Caco-2 (cell line): ENCODE results near the gene LARP4. TPM values are rescaled to one million over a fixed set of nuclear protein-coding genes. Genes with fewer than 3 reads are reported as not detected.

Experiments
- BruUV-seq: library from RNA; stranded (reverse); fragments of 400-500 nt; replicated peaks from 2 replicates; lab custom pipeline; 2021; lab: Mats Ljungman, UMichigan
- CTCF ChIA-PET: fragments of 300-600 bp; sonication (Branson Sonifier 250); formaldehyde crosslinking; loops from one replicate; lab custom pipeline; 2022; ENCODE audit warnings: antibody characterized with exemption; lab: Charles Lee
- POLR2A ChIA-PET: fragments of 300-600 bp; sonication (Branson Sonifier 250); formaldehyde crosslinking; loops from one replicate; lab custom pipeline; 2022; ENCODE audit warnings: antibody characterized with exemption; lab: Charles Lee
- DNase-seq, 2 experiments: peaks; one replicate each; pipeline versions ENCODE4 v3.0.0 to v3.0.0-alpha.2; 2020 to 2022
- H3K27me3 ChIP-seq: replicated peaks from 2 replicates; pipeline ENCODE4 v1.6.0; 2011; ENCODE audit warnings: low read length; ENCODE audit not compliant: control insufficient read depth, insufficient read depth
- H3K36me3 ChIP-seq: 2 replicates; pipeline ENCODE4 v1.5.1; 2011; ENCODE audit warnings: low read length; ENCODE audit not compliant: control insufficient read depth, insufficient read depth
- H3K4me1 ChIP-seq: fragments of 250-450 bp; sonication (Bioruptor Pico); 2 replicates; pipeline ENCODE4 v1.5.1; 2020; ENCODE audit warnings: mild to moderate bottlenecking
- H3K4me3 ChIP-seq: 2 replicates; pipeline ENCODE4 v1.5.1; 2011; ENCODE audit warnings: low read depth, mild to moderate bottlenecking, control low read depth, low read length
- H3K9me3 ChIP-seq: fragments of 250-450 bp; sonication (Bioruptor Pico); 2 replicates; pipeline ENCODE4 v1.5.1; 2020; ENCODE audit warnings: mild to moderate bottlenecking, moderate library complexity
- H3K27ac Mint-ChIP-seq: one replicate; pipeline ENCODE4 v1.8.0; 2022; ENCODE audit warnings: mixed read lengths; ENCODE audit not compliant: unreplicated experiment
- H3K27me3 Mint-ChIP-seq: one replicate; pipeline ENCODE4 v1.8.0; 2022; ENCODE audit warnings: mixed read lengths; ENCODE audit not compliant: insufficient read depth, unreplicated experiment
- H3K36me3 Mint-ChIP-seq: one replicate; pipeline ENCODE4 v1.8.0; 2022; ENCODE audit warnings: mild to moderate bottlenecking, mixed read lengths; ENCODE audit not compliant: insufficient read depth, unreplicated experiment
- H3K4me1 Mint-ChIP-seq: one replicate; pipeline ENCODE4 v1.8.0; 2022; ENCODE audit warnings: low read depth, mixed read lengths; ENCODE audit not compliant: unreplicated experiment
- H3K4me3 Mint-ChIP-seq: one replicate; pipeline ENCODE4 v1.8.0; 2022; ENCODE audit warnings: mild to moderate bottlenecking, moderate library complexity, mixed read lengths; ENCODE audit not compliant: unreplicated experiment
- H3K9me3 Mint-ChIP-seq: one replicate; pipeline ENCODE4 v1.8.0; 2022; ENCODE audit warnings: mixed read lengths; ENCODE audit not compliant: unreplicated experiment
- intact Hi-C: fragments of 100-400 bp; cut with micrococcal nuclease; formaldehyde crosslinking; loops from one replicate; pipeline ENCODE4 v1.10.0; 2022; ENCODE audit not compliant: unreplicated experiment
- total RNA-seq: library from RNA; stranded (reverse); gene quantifications from 2 replicates; pipeline ENCODE4 v1.2.3, GENCODE V29; 2022
- TF ChIP-seq, protein P1 (sequence below), 2 experiments: fragments of 200-600 bp in 1 of 2; IDR thresholded peaks; 1 replicate in 1 of 2; 2 replicates in 1 of 2; pipeline versions ENCODE4 v1.5.1 to v1.8.0; 2011 to 2022; ENCODE audit warnings: antibody characterized with exemption in 1 of 2, control low read depth in 1 of 2, inconsistent platforms in 1 of 2, low read depth in 1 of 2, low read length in 1 of 2, mild to moderate bottlenecking in 1 of 2, moderate library complexity in 1 of 2; ENCODE audit not compliant: insufficient read depth in 1 of 2, severe bottlenecking in 1 of 2, unreplicated experiment in 1 of 2

LARP4 gene
- total RNA-seq, 1 experiment from 2014 or later: 115 TPM

DNA sequence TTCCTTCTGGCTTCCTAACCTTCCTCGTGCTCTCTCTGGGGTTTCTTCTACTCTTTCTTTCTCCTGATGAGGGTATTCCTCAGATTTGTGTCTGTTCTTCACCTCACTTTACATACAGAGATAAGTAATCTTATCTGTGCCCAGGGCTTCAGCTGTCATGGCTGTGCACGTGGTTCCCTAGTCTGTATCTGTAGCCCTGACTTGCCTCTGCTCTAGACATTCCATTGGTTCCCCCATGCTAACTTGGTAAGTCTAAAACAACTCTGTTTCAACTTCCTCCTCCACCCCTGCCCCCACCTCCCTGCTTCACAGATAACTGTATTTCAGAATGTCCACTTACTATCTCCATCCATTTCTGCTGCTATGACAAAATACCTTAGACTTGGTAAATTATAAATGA lies 114.9 kb downstream of the LARP4 start:
- ChIA-PET CTCF (interaction anchor here (0.7 kb wide), 2 partner anchors 8 to 9 kb away, joined by 3 to 5 read pairs; no protein-coding TSS in a partner anchor), POLR2A (no interaction called here)
- intact Hi-C loops: no loop called here
- Mint-ChIP-seq H3K27ac (peak overlapping the region; percentile 10), H3K4me1 (peaks cover 20% of the 10 kb centered on the region), H3K9me3 (no peaks in the 10 kb centered on the region), H3K27me3 (no peaks in the 10 kb centered on the region), H3K36me3 (no peaks in the 10 kb centered on the region), H3K4me3 (no peak overlapping the region)
- Histone ChIP-seq H3K9me3 (no peaks in the 10 kb centered on the region), H3K4me1 (peaks cover 28% of the 10 kb centered on the region), H3K4me3 (no peak overlapping the region), H3K27me3 (no peaks in the 10 kb centered on the region), H3K36me3 (no peaks in the 10 kb centered on the region; the same call in none of the 2 replicates)
- TF ChIP-seq, protein P1, sequence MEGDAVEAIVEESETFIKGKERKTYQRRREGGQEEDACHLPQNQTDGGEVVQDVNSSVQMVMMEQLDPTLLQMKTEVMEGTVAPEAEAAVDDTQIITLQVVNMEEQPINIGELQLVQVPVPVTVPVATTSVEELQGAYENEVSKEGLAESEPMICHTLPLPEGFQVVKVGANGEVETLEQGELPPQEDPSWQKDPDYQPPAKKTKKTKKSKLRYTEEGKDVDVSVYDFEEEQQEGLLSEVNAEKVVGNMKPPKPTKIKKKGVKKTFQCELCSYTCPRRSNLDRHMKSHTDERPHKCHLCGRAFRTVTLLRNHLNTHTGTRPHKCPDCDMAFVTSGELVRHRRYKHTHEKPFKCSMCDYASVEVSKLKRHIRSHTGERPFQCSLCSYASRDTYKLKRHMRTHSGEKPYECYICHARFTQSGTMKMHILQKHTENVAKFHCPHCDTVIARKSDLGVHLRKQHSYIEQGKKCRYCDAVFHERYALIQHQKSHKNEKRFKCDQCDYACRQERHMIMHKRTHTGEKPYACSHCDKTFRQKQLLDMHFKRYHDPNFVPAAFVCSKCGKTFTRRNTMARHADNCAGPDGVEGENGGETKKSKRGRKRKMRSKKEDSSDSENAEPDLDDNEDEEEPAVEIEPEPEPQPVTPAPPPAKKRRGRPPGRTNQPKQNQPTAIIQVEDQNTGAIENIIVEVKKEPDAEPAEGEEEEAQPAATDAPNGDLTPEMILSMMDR (IDR thresholded peaks at IDR 0.05; ENCODE audit: insufficient read depth in 1 of 2, low read depth in 1 of 2, low read length in 1 of 2, severe bottlenecking in 1 of 2, unreplicated experiment in 1 of 2): no peak
- no TSS peak for BruUV-seq
- peak in 1 of 2 experiments; percentile 47 for DNase-seq

DNA sequence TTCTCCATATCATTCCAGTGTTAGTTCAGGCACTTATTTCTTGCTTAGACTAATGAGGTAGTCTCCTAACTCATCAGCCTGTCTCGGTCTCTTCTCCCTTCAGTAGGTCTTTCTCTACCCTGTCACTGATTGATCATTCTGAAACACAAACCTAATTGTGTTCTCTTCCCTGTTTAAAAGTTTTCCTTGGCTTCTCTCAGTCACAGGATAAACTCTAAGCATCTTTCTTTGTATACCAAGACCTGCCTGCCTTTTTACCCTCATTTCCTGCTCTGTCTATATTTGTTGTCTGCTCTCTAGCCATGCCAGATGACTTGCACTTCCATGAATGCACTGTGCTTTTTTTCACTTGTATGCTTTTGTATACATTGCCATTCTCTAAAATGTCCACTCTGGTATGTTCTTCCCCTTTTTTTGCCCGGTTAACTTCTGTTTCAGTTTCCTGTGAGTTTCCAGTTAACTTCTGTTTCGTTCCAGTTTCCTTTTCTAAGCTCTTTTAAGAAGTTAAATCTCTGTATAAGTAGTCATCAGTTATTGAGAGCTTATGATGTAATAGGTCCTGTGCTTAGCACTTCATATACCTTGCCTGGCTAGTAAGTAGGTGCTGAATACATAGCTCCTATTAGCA lies 116.8 kb downstream of the LARP4 start:
- no peaks in the 10 kb centered on the region for H3K9me3 ChIP-seq
- CTCF ChIA-PET: interaction anchor here (0.5 kb wide), 1 partner anchor 13 kb away, joined by 3 read pairs; the partner anchor contains the start of gene DIP2B
- peaks cover 5% of the 10 kb centered on the region for H3K36me3 Mint-ChIP-seq
- TF ChIP-seq, protein P1 (IDR thresholded peaks at IDR 0.05; ENCODE audit: insufficient read depth in 1 of 2, low read depth in 1 of 2, low read length in 1 of 2, severe bottlenecking in 1 of 2, unreplicated experiment in 1 of 2): no peak
- H3K27ac Mint-ChIP-seq: no peak overlapping the region
- no TSS peak for BruUV-seq
- no peak overlapping the region for H3K4me3 ChIP-seq
- H3K4me3 Mint-ChIP-seq: no peak overlapping the region
- intact Hi-C loops: no loop called here
- H3K4me1 ChIP-seq: peaks cover 28% of the 10 kb centered on the region
- H3K27me3 ChIP-seq: no peaks in the 10 kb centered on the region
- no peaks in the 10 kb centered on the region for H3K9me3 Mint-ChIP-seq
- DNase-seq: no peak
- POLR2A ChIA-PET: no interaction called here
- no peaks in the 10 kb centered on the region; the same call in none of the 2 replicates for H3K36me3 ChIP-seq
- peaks cover 25% of the 10 kb centered on the region for H3K4me1 Mint-ChIP-seq
- H3K27me3 Mint-ChIP-seq: no peaks in the 10 kb centered on the region

DNA sequence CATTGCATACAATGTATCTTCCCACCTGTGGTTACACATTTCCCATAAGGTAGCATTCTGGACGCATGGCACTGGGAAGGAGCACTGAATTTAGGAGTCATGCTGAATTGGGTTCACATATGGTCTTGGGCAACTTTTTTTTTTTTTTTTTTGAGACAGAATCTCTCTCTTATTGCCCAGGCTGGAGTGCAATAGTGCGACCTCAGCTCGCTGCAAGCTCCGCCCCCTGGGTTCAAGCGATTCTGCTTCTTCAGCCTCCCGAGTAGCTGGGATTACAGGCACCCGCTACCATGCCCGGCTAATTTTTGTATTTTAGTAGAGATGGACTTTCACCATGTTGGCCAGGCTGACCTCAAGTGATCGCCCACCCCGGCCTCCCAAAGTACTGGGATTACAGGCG lies 117.4 kb downstream of the LARP4 start:
- CTCF ChIA-PET: no interaction called here

More for the DNA sequence above, 117.4 kb downstream of the LARP4 start:
- intact Hi-C loops: no loop called here
- no peak for DNase-seq
- H3K4me3 Mint-ChIP-seq: no peak overlapping the region
- TF ChIP-seq, protein P1 (IDR thresholded peaks at IDR 0.05; ENCODE audit: insufficient read depth in 1 of 2, low read depth in 1 of 2, low read length in 1 of 2, severe bottlenecking in 1 of 2, unreplicated experiment in 1 of 2): no peak
- H3K27me3 Mint-ChIP-seq: no peaks in the 10 kb centered on the region
- H3K36me3 Mint-ChIP-seq: peaks cover 9% of the 10 kb centered on the region
- no peak overlapping the region for H3K27ac Mint-ChIP-seq
- H3K4me1 Mint-ChIP-seq: peaks cover 25% of the 10 kb centered on the region
- no peaks in the 10 kb centered on the region for H3K9me3 Mint-ChIP-seq
- H3K4me3 ChIP-seq: no peak overlapping the region
- peaks cover 28% of the 10 kb centered on the region for H3K4me1 ChIP-seq
- no peaks in the 10 kb centered on the region for H3K27me3 ChIP-seq
- H3K9me3 ChIP-seq: no peaks in the 10 kb centered on the region
- H3K36me3 ChIP-seq: no peaks in the 10 kb centered on the region; the same call in none of the 2 replicates
- no TSS peak for BruUV-seq
- POLR2A ChIA-PET: no interaction called here
